HepG2 (cell line): ENCODE results near the gene C18orf63. TPM values are rescaled to one million over a fixed set of nuclear protein-coding genes. Genes with fewer than 3 reads are reported as not detected.

Source experiments
- ATAC-seq: fragments of 200-7000 bp; cut with Tn5 transposase; 3 replicates; pipeline ENCODE4 v1.9.1; 2020; ENCODE audit warnings: mild to moderate bottlenecking, moderate library complexity
- BruUV-seq: library from RNA; stranded (reverse); fragments of 400-500 nt; replicated peaks from 2 replicates; lab custom pipeline; 2021; lab: Mats Ljungman, UMichigan
- CTCF ChIA-PET: fragments of 300-600 bp; formaldehyde crosslinking; extraction: SDS; loops from one replicate; lab custom pipeline; 2021; ENCODE audit warnings: low total read pairs, inconsistent platforms, low intra/inter-chr PET ratio; lab: Yijun Ruan, JAX
- POLR2A ChIA-PET: fragments of 350-600 bp; sonication (Branson Sonifier 250); formaldehyde crosslinking; loops from one replicate; lab custom pipeline; 2020; ENCODE audit warnings: antibody characterized with exemption, inconsistent platforms; lab: Yijun Ruan, JAX
- DNase-seq: peaks from one replicate; pipeline ENCODE4 v3.0.0-alpha.2; 2015; ENCODE audit warnings: low spot score
- FAIRE-seq: peaks from 3 replicates; lab custom pipeline; 2011; peaks lifted over from hg19 to GRCh38; lab: Jason Lieb, UNC
- H2AFZ ChIP-seq: one replicate; pipeline ENCODE4 v1.6.1; 2011; ENCODE audit warnings: low read length, inconsistent platforms
- H3K27ac ChIP-seq: fragments of 300-600 bp; 3 replicates; pipeline ENCODE4 v1.8.0; 2011; ENCODE audit warnings: mixed run types, mild to moderate bottlenecking, mixed read lengths, low read length, inconsistent platforms; ENCODE audit not compliant: insufficient read depth; ENCODE audit errors: extremely low read length
- H3K27me3 ChIP-seq, 2 experiments: fragments of 200-600 bp in 1 of 2; 2 replicates in 1 of 2; 3 replicates in 1 of 2; pipeline versions ENCODE4 v1.6.0 to v1.8.0; 2011; ENCODE audit warnings: low read length in 2 of 2, mild to moderate bottlenecking in 2 of 2, moderate library complexity in 2 of 2, inconsistent platforms in 1 of 2; ENCODE audit not compliant: insufficient read depth in 2 of 2, control insufficient read depth in 1 of 2
- H3K36me3 ChIP-seq, 2 experiments: fragments of 200-600 bp in 1 of 2; replicated peaks in 1 of 2; 2 replicates in 1 of 2; 3 replicates in 1 of 2; pipeline versions ENCODE4 v1.5.1 to v1.8.0; 2011; ENCODE audit warnings: low read length in 2 of 2, inconsistent platforms in 1 of 2; ENCODE audit not compliant: insufficient read depth in 2 of 2, control insufficient read depth in 1 of 2
- H3K4me1 ChIP-seq: 2 replicates; pipeline ENCODE4 v1.5.1; 2012; ENCODE audit warnings: low read length, inconsistent platforms; ENCODE audit not compliant: insufficient read depth
- H3K4me2 ChIP-seq: 2 replicates; pipeline ENCODE4 v1.6.0; 2011; ENCODE audit warnings: low read depth, low read length, inconsistent platforms
- H3K4me3 ChIP-seq, 3 experiments: fragments of 200-600 bp in 1 of 3; sonication (generic), shearing (Covaris generic) in 1 of 3; replicated peaks in 1 of 3; 2 replicates each; pipeline ENCODE4 v1.5.1; 2011 to 2016; ENCODE audit warnings: low read length in 3 of 3, inconsistent platforms in 2 of 3, low read depth in 2 of 3, mild to moderate bottlenecking in 2 of 3, control low read depth in 1 of 3, mixed read lengths in 1 of 3; ENCODE audit not compliant: insufficient read depth in 1 of 3
- H3K79me2 ChIP-seq: one replicate; pipeline ENCODE4 v1.6.1; 2011; ENCODE audit warnings: low read length, inconsistent platforms; ENCODE audit not compliant: insufficient read depth
- H3K9ac ChIP-seq: 2 replicates; pipeline ENCODE4 v1.6.0; 2011; ENCODE audit warnings: mild to moderate bottlenecking, low read depth, low read length, inconsistent platforms; ENCODE audit not compliant: insufficient read depth
- H3K9me3 ChIP-seq: 2 replicates; pipeline ENCODE4 v1.5.1; 2012; ENCODE audit warnings: mild to moderate bottlenecking, low read length
- H4K20me1 ChIP-seq: 2 replicates; pipeline ENCODE4 v1.6.0; 2011; ENCODE audit warnings: inconsistent platforms, mild to moderate bottlenecking, low read length, moderate library complexity; ENCODE audit not compliant: insufficient read depth
- FOSL2 ChIP-seq: sonication (generic); formaldehyde crosslinking; IDR thresholded peaks from 2 replicates; pipeline ENCODE4 v1.4.0; 2020; ENCODE audit warnings: missing genetic modification reagents
- HOXA3 ChIP-seq: sonication (generic); formaldehyde crosslinking; IDR thresholded peaks from 2 replicates; pipeline ENCODE4 v1.5.0; 2020; ENCODE audit warnings: missing genetic modification reagents
- NFIC ChIP-seq: IDR thresholded peaks from 2 replicates; pipeline ENCODE4 v1.6.1; 2012; ENCODE audit warnings: mild to moderate bottlenecking, low read length, inconsistent platforms
- PITX1 ChIP-seq: sonication (generic); formaldehyde crosslinking; IDR thresholded peaks from 2 replicates; pipeline ENCODE4 v1.5.1; 2020; ENCODE audit warnings: mild to moderate bottlenecking, missing genetic modification reagents
- SKI ChIP-seq: fragments of 450-650 bp; IDR thresholded peaks from one replicate; pipeline ENCODE4 v1.6.1; 2018; ENCODE audit warnings: mild to moderate bottlenecking; ENCODE audit not compliant: partially characterized antibody
- SMARCC2 ChIP-seq: fragments of 450-650 bp; IDR thresholded peaks from 2 replicates; pipeline ENCODE4 v1.6.1; 2017; ENCODE audit warnings: antibody characterized with exemption, mild to moderate bottlenecking
- YEATS4 ChIP-seq: sonication (generic); formaldehyde crosslinking; IDR thresholded peaks from 2 replicates; pipeline ENCODE4 v1.4.0; 2020; ENCODE audit warnings: missing genetic modification reagents, borderline replicate concordance
- ZNF230 ChIP-seq: sonication (generic); formaldehyde crosslinking; IDR thresholded peaks from 2 replicates; pipeline ENCODE4 v1.4.0; 2020; ENCODE audit warnings: mild to moderate bottlenecking, missing genetic modification reagents
- ZNF382 ChIP-seq: sonication (generic); formaldehyde crosslinking; IDR thresholded peaks from 2 replicates; pipeline ENCODE4 v1.5.0; 2020; ENCODE audit warnings: missing genetic modification reagents, mild to moderate bottlenecking, borderline replicate concordance
- WGBS: methylation state at CpG from one replicate; pipeline ENCODE4 v1.1.6; 2017; ENCODE audit warnings: low lambda C conversion rate; 5-methylcytosine and 5-hydroxymethylcytosine counted together
- in situ Hi-C: cut with HindIII; loops from 2 replicates; pipeline ENCODE4 v1.10.0; 2017; ENCODE audit warnings: low pct_unique_long_range_greater_than_20kb; ENCODE audit not compliant: extremely low pct_ligation_motif_present
- intact Hi-C: fragments of 100-400 bp; cut with micrococcal nuclease; formaldehyde crosslinking; loops from one replicate; pipeline ENCODE4 v1.10.0; 2022; ENCODE audit not compliant: unreplicated experiment
- polyA plus RNA-seq, 8 experiments: library from polyadenylated mRNA; depleted of rRNA in 3 of 8; stranded (reverse) in 7 of 8; unstranded in 1 of 8; fragments of >200 nt; fragmentation: Illumina TruSeq in 4 of 8; extraction: Trizol in 4 of 8; gene quantifications; 2 replicates each; pipeline versions ENCODE4 v1.2.1 to v1.2.3, GENCODE V29; 2011 to 2016; ENCODE audit warnings: low read depth in 4 of 8, missing spikeins in 1 of 8, mixed read lengths in 1 of 8; ENCODE audit not compliant: insufficient read depth in 1 of 8
- total RNA-seq, 5 experiments: library from RNA; depleted of rRNA; stranded (reverse); fragments of >200 nt; fragmentation: Illumina TruSeq; extraction: Trizol; gene quantifications; 2 replicates each; pipeline ENCODE4 v1.2.3, GENCODE V29; 2016; ENCODE audit warnings: low read depth in 1 of 5
- TF ChIP-seq, protein P1 (sequence below): sonication (generic); formaldehyde crosslinking; IDR thresholded peaks from 2 replicates; pipeline ENCODE4 v1.5.1; 2020; ENCODE audit warnings: mild to moderate bottlenecking, missing genetic modification reagents, moderate library complexity
- TF ChIP-seq, protein P2 (sequence below): sonication (generic); formaldehyde crosslinking; IDR thresholded peaks from 2 replicates; pipeline ENCODE4 v1.4.0; 2020; ENCODE audit warnings: missing genetic modification reagents

The C18orf63 gene
- total and polyA plus RNA-seq, 2 of the 13 experiments (the other 11 are each of a cell fraction or from before 2014, with no cell fraction given) = 0.01 TPM; not detected in 1

DNA sequence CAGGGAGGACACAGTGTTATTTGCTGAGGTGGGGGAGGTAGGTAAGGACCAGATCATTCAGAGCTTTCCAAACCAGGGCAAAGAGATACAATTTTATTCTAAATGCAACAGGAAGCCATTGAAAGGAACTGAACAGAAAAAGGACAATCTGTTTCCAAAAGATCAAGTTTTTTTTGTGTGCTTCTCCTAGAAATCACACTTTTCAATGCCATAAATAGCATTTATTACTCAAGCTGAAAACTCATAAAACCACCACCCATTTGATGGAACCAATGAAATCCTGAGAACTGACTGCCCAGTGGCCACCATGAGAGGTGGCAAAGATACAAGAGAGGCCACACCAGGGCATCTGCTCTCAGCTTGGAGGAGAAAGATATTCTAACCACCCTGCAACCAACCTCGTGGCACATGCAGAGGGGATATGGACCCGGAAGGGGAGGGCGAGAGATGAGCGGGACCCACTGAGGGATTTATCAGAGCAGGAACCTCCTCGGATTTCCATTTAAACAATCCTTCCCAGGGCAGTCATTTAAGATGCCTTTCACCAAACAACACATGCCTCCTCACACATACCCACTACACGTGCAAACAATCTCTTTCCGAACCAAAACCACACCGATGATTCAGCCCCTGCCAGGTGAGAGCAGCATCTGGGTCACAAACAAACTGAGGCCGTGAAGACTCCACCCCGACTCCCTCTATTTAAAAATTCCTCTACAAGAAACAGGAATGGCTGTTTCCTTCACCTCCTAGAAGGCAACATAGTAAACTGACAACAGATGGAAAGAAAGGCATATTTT, 32.7 kb upstream of the C18orf63 start:
- Histone ChIP-seq H4K20me1 (no peaks in the 10 kb centered on the region), H3K4me3 (peak overlapping the region in 2 of 3 experiments; percentile 24 to 59; a peak in 4 of 6 replicates), H3K27ac (peak overlapping the region; percentile 84), H3K9me3 (no peaks in the 10 kb centered on the region), H3K79me2 (peaks cover 98% of the 10 kb centered on the region), H3K4me2 (peak overlapping the region; percentile 83), H3K36me3 (0 out of 5 replicates have a peak, but pooled peaks cover 0 to 4% of the 10 kb centered on the region in 2 experiments), H3K9ac (peak overlapping the region; percentile 54), H3K4me1 (peaks cover 94% of the 10 kb centered on the region), H3K27me3 (no peaks in the 10 kb centered on the region), H2AFZ (no peak overlapping the region)
- TF ChIP-seq HOXA3 (peak; percentile 11; the same call in 1 of the 2 replicates), NFIC (no peak), YEATS4 (CRISPR knock-in tag) (0 out of 2 replicates have a peak, but pooled peaks have one; percentile 26), SKI (no peak), PITX1 (peak; percentile 20; the same call in 1 of the 2 replicates), ZNF382 (CRISPR knock-in tag) (no peak), SMARCC2 (no peak), FOSL2 (CRISPR knock-in tag) (0 out of 2 replicates have a peak, but pooled peaks have one; percentile 17), ZNF230 (no peak)
- TF ChIP-seq, protein P1, sequence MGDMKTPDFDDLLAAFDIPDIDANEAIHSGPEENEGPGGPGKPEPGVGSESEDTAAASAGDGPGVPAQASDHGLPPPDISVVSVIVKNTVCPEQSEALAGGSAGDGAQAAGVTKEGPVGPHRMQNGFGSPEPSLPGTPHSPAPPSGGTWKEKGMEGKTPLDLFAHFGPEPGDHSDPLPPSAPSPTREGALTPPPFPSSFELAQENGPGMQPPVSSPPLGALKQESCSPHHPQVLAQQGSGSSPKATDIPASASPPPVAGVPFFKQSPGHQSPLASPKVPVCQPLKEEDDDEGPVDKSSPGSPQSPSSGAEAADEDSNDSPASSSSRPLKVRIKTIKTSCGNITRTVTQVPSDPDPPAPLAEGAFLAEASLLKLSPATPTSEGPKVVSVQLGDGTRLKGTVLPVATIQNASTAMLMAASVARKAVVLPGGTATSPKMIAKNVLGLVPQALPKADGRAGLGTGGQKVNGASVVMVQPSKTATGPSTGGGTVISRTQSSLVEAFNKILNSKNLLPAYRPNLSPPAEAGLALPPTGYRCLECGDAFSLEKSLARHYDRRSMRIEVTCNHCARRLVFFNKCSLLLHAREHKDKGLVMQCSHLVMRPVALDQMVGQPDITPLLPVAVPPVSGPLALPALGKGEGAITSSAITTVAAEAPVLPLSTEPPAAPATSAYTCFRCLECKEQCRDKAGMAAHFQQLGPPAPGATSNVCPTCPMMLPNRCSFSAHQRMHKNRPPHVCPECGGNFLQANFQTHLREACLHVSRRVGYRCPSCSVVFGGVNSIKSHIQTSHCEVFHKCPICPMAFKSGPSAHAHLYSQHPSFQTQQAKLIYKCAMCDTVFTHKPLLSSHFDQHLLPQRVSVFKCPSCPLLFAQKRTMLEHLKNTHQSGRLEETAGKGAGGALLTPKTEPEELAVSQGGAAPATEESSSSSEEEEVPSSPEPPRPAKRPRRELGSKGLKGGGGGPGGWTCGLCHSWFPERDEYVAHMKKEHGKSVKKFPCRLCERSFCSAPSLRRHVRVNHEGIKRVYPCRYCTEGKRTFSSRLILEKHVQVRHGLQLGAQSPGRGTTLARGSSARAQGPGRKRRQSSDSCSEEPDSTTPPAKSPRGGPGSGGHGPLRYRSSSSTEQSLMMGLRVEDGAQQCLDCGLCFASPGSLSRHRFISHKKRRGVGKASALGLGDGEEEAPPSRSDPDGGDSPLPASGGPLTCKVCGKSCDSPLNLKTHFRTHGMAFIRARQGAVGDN = peak; percentile 34; the same call in 1 of the 2 replicates
- TF ChIP-seq, protein P2, sequence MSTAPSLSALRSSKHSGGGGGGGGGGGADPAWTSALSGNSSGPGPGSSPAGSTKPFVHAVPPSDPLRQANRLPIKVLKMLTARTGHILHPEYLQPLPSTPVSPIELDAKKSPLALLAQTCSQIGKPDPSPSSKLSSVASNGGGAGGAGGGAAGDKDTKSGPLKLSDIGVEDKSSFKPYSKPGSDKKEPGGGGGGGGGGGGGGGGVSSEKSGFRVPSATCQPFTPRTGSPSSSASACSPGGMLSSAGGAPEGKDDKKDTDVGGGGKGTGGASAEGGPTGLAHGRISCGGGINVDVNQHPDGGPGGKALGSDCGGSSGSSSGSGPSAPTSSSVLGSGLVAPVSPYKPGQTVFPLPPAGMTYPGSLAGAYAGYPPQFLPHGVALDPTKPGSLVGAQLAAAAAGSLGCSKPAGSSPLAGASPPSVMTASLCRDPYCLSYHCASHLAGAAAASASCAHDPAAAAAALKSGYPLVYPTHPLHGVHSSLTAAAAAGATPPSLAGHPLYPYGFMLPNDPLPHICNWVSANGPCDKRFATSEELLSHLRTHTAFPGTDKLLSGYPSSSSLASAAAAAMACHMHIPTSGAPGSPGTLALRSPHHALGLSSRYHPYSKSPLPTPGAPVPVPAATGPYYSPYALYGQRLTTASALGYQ (CRISPR knock-in tag) = peak; percentile 24; the same call in 1 of the 2 replicates
- ATAC-seq (no peak), DNase-seq (no peak), FAIRE-seq (no peak)
- in situ Hi-C loops = loop anchor here (5.0 to 25.0 kb wide), 2 partner anchors 46 to 929 kb away; partner anchors contain the start of genes PTGR3 and TSHZ1
- intact Hi-C loops = no loop called here
- WGBS = 46% methylated on average over 10 of the region's 10 CpGs
- ChIA-PET CTCF (no interaction called here), POLR2A (interaction anchor here (0.9 kb wide), 1 partner anchor 41 kb away, joined by 3 read pairs; no protein-coding TSS in a partner anchor)
- no TSS peak for BruUV-seq
